Endothelial cell of umbilical vein (primary cell): Measurements from ENCODE around the gene ARHGEF28. TPM values are rescaled to one million over a fixed set of nuclear protein-coding genes. Genes with fewer than 3 reads are reported as not detected.
A peak's percentile ranks its signal among the peaks of the same experiment; 100 is the strongest.

ENCODE experiments used
- BruUV-seq: library from RNA; stranded (reverse); fragments of 400-500 nt; replicated peaks from 2 replicates; lab custom pipeline; 2021; lab: Mats Ljungman, UMichigan
- CTCF ChIA-PET: fragments of 300-600, 350-600 bp; sonication (Branson Sonifier 250); formaldehyde crosslinking; loops from one replicate; lab custom pipeline; 2021; ENCODE audit warnings: antibody characterized with exemption, inconsistent platforms; lab: Charles Lee
- POLR2A ChIA-PET: fragments of 300-600, 350-600 bp; sonication (Branson Sonifier 250); formaldehyde crosslinking; loops from one replicate; lab custom pipeline; 2021; ENCODE audit warnings: antibody characterized with exemption, inconsistent platforms; lab: Charles Lee
- DNase-seq: peaks from one replicate; pipeline ENCODE4 v3.0.0-alpha.2; 2011; ENCODE audit warnings: low read depth, low spot score
- FAIRE-seq: peaks from 2 replicates; lab custom pipeline; 2011; peaks lifted over from hg19 to GRCh38; lab: Jason Lieb, UNC
- H2AFZ ChIP-seq: 2 replicates; pipeline ENCODE4 v1.6.0; 2012; ENCODE audit warnings: low read depth, low read length, control low read depth, inconsistent platforms
- H3K27ac ChIP-seq: 2 replicates; pipeline ENCODE4 v1.5.1; 2011; ENCODE audit warnings: low read depth, mild to moderate bottlenecking, control low read depth, low read length, moderate library complexity; ENCODE audit not compliant: insufficient read depth
- H3K27me3 ChIP-seq, 2 experiments: 2 replicates each; pipeline versions ENCODE4 v1.6.0 to v1.6.1; 2011; ENCODE audit warnings: low read length in 2 of 2, mixed read lengths in 1 of 2; ENCODE audit not compliant: control insufficient read depth in 2 of 2, insufficient read depth in 2 of 2
- H3K36me3 ChIP-seq, 2 experiments: 2 replicates in 1 of 2; 3 replicates in 1 of 2; pipeline ENCODE4 v1.5.1; 2011; ENCODE audit warnings: low read length in 2 of 2, mild to moderate bottlenecking in 1 of 2, moderate library complexity in 1 of 2; ENCODE audit not compliant: control insufficient read depth in 2 of 2, insufficient read depth in 2 of 2; ENCODE audit errors: extremely low read depth in 1 of 2
- H3K4me1 ChIP-seq: 3 replicates; pipeline ENCODE4 v1.5.1; 2011; ENCODE audit warnings: mild to moderate bottlenecking, low read length; ENCODE audit not compliant: control insufficient read depth, insufficient read depth; ENCODE audit errors: extremely low read depth
- H3K4me2 ChIP-seq: 2 replicates; pipeline ENCODE4 v1.6.1; 2011; ENCODE audit warnings: low read length, control low read depth, mixed read lengths; ENCODE audit not compliant: insufficient read depth
- H3K4me3 ChIP-seq, 3 experiments: fragments of 200-600 bp in 1 of 3; sonication (generic), shearing (Covaris generic) in 1 of 3; replicated peaks in 1 of 3; 2 replicates each; pipeline ENCODE4 v1.5.1; 2011 to 2016; ENCODE audit warnings: control low read depth in 3 of 3, low read length in 3 of 3, mild to moderate bottlenecking in 2 of 3, inconsistent platforms in 1 of 3, low read depth in 1 of 3, moderate library complexity in 1 of 3; ENCODE audit not compliant: insufficient read depth in 1 of 3
- H3K79me2 ChIP-seq: 2 replicates; pipeline ENCODE4 v1.6.0; 2012; ENCODE audit warnings: low read length, inconsistent platforms; ENCODE audit not compliant: control insufficient read depth, insufficient read depth
- H3K9ac ChIP-seq: replicated peaks from 2 replicates; pipeline ENCODE3; 2011; ENCODE audit warnings: low read length, control low read depth; ENCODE audit not compliant: insufficient read depth; ENCODE audit errors: extremely low read depth
- H3K9me1 ChIP-seq: replicated peaks from 3 replicates; pipeline ENCODE4 v1.6.0; 2011; ENCODE audit warnings: mild to moderate bottlenecking, low read length; ENCODE audit not compliant: control insufficient read depth, insufficient read depth; ENCODE audit errors: extremely low read depth
- H3K9me3 ChIP-seq: replicated peaks from 2 replicates; pipeline ENCODE4 v1.5.1; 2012; ENCODE audit warnings: low read length, inconsistent platforms; ENCODE audit not compliant: control insufficient read depth, insufficient read depth
- H4K20me1 ChIP-seq: replicated peaks from 2 replicates; pipeline ENCODE3; 2011; ENCODE audit warnings: mild to moderate bottlenecking, low read length; ENCODE audit not compliant: control insufficient read depth, insufficient read depth; ENCODE audit errors: extremely low read depth
- CTCF ChIP-seq, 2 donors: IDR thresholded peaks; 1 replicate in 1 of 2; 2 replicates in 1 of 2; pipeline ENCODE4 v1.5.1; 2011; ENCODE audit warnings: low read length in 2 of 2, mild to moderate bottlenecking in 2 of 2, moderate library complexity in 2 of 2, control low read depth in 1 of 2, inconsistent platforms in 1 of 2, low read depth in 1 of 2; ENCODE audit not compliant: insufficient read depth in 1 of 2; ENCODE audit errors: extremely low read depth in 1 of 2
- FOS ChIP-seq: IDR thresholded peaks from 2 replicates; pipeline ENCODE4 v1.6.1; 2011; ENCODE audit warnings: mild to moderate bottlenecking, low read length, moderate library complexity, borderline replicate concordance; ENCODE audit not compliant: insufficient read depth
- GATA2 ChIP-seq: IDR thresholded peaks from 2 replicates; pipeline ENCODE4 v1.7.0; 2011; ENCODE audit warnings: low read depth, mild to moderate bottlenecking, moderate library complexity, mixed read lengths, low read length; ENCODE audit not compliant: insufficient read length, insufficient read depth
- JUN ChIP-seq: IDR thresholded peaks from 2 replicates; pipeline ENCODE4 v1.6.1; 2011; ENCODE audit warnings: borderline replicate concordance, low read depth; ENCODE audit not compliant: insufficient read length, insufficient read depth
- dilution Hi-C: fragments of 300-500 bp; cut with MboI; formaldehyde crosslinking; loops from one replicate; pipeline ENCODE4 v1.15.0; 2019; ENCODE audit warnings: low sequenced_read_pairs; ENCODE audit not compliant: extremely low pct_ligation_motif_present
- intact Hi-C: fragments of 100-400 bp; cut with micrococcal nuclease; formaldehyde crosslinking; loops from one replicate; pipeline ENCODE4 v1.10.0; 2022
- polyA plus RNA-seq, 4 experiments: library from polyadenylated mRNA; depleted of rRNA in 3 of 4; stranded (reverse) in 3 of 4; unstranded in 1 of 4; fragments of >200 nt; gene quantifications; 2 replicates each; pipeline versions ENCODE4 v1.2.1 to v1.2.3, GENCODE V29; 2011 to 2012; ENCODE audit warnings: missing spikeins in 1 of 4
- total RNA-seq: library from RNA; stranded (reverse); gene quantifications from 2 replicates; pipeline ENCODE4 v1.2.3, GENCODE V29; 2021
- TF ChIP-seq, protein P1 (sequence below): IDR thresholded peaks from 2 replicates; pipeline ENCODE4 v1.6.1; 2011; ENCODE audit not compliant: insufficient read depth, insufficient read length

The ARHGEF28 gene
- total and polyA plus RNA-seq, 2 donors (not counting 3 experiments of a cell fraction or from before 2014, with no cell fraction given): 29.5 to 108 TPM

- no peak overlapping the region for H3K9ac ChIP-seq
- H4K20me1 ChIP-seq: no peaks in the 10 kb centered on the region
- H3K27me3 ChIP-seq: no peaks in the 10 kb centered on the region
- H3K4me2 ChIP-seq: no peak overlapping the region
- H2AFZ ChIP-seq: no peak overlapping the region
- no peaks in the 10 kb centered on the region for H3K9me3 ChIP-seq
- H3K36me3 ChIP-seq: peaks cover 0 to 3% of the 10 kb centered on the region in 2 experiments
- ChIA-PET POLR2A (interaction anchor here (0.7 kb wide), 1 partner anchor 15 kb away, joined by 3 read pairs; no protein-coding TSS in a partner anchor), CTCF (interaction anchor here (2.2 to 3.5 kb wide), 7 partner anchors 18 to 119 kb away, joined by 6 to 36 read pairs (median 12); no protein-coding TSS in a partner anchor)
- intact Hi-C loops (no loop called here), dilution Hi-C loops (no loop called here)
- no peak for FAIRE-seq
- peaks cover 89% of the 10 kb centered on the region for H3K79me2 ChIP-seq
- H3K27ac ChIP-seq: peak overlapping the region; percentile 74
- H3K4me1 ChIP-seq: peaks cover 33% of the 10 kb centered on the region
- DNase-seq: no peak
- no TSS peak for BruUV-seq
- no peak overlapping the region for H3K4me3 ChIP-seq
- TF ChIP-seq GATA2: no peak
- peak; percentile 47 for TF ChIP-seq FOS
- no peaks in the 10 kb centered on the region for H3K9me1 ChIP-seq
These were observed 48.6 kb downstream of the ARHGEF28 start for GRCh38 chr5:73674669-73675004.

DNA sequence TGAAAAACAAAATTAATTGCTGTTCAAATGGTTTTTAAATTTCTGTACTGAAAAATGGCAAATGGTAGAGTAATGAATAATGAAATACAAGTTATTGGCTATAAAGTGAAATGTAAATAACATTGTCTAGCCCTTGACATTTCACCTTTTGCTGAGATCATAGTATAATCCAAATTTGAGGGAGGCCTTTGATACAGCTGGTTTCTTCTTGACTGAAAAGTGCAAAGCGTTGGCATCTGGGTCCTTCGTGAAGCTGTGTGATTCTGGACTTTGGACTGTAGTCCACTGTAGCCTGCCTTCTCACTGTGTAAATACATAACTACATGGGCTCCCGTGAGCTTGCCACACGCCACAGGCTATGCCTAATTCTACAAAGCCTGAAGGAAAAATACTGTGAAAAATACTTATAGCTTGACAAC is 52.3 kb downstream of the ARHGEF28 start:
- Histone ChIP-seq H3K4me2 (no peak overlapping the region), H3K79me2 (peaks cover 92% of the 10 kb centered on the region), H3K27ac (no peak overlapping the region), H4K20me1 (peaks cover 2% of the 10 kb centered on the region), H3K9ac (no peak overlapping the region), H2AFZ (no peak overlapping the region), H3K4me3 (no peak overlapping the region), H3K36me3 (peaks cover 0 to 3% of the 10 kb centered on the region in 2 experiments), H3K9me3 (no peaks in the 10 kb centered on the region), H3K27me3 (no peaks in the 10 kb centered on the region), H3K4me1 (peaks cover 18% of the 10 kb centered on the region), H3K9me1 (peaks cover 3% of the 10 kb centered on the region)
- dilution Hi-C loops: no loop called here
- intact Hi-C loops: no loop called here
- TF ChIP-seq GATA2: no peak
- TF ChIP-seq, protein P1, sequence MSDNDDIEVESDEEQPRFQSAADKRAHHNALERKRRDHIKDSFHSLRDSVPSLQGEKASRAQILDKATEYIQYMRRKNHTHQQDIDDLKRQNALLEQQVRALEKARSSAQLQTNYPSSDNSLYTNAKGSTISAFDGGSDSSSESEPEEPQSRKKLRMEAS: no peak
- no peak for TF ChIP-seq CTCF (IDR thresholded peaks at IDR 0.05; ENCODE audit: extremely low read depth in 1 of 2, insufficient read depth in 1 of 2, low read depth in 1 of 2, low read length in 2 of 2)
- TF ChIP-seq FOS: no peak
- no peak for TF ChIP-seq JUN
- no peak for FAIRE-seq
- ChIA-PET CTCF (interaction anchor here (0.6 to 2.6 kb wide), 5 partner anchors 11 to 110 kb away, joined by 3 to 6 read pairs (median 4); no protein-coding TSS in a partner anchor), POLR2A (no interaction called here)
- no peak for DNase-seq
- no TSS peak for BruUV-seq
